DOHH2 (cell line): ENCODE results near the gene ASPSCR1.

Source experiments
- H3F3A ChIP-seq: fragments of 200-600 bp; sonication (generic), shearing (Covaris generic); 2 replicates; pipeline ENCODE4 v1.6.0; 2016; ENCODE audit warnings: antibody characterized with exemption, mild to moderate bottlenecking; ENCODE audit not compliant: control insufficient read depth, insufficient read depth
- H3K27ac ChIP-seq: fragments of 200-600 bp; sonication (generic); 2 replicates; pipeline ENCODE4 v1.5.1; 2014; ENCODE audit warnings: low read depth, mild to moderate bottlenecking, low read length, moderate library complexity
- H3K27me3 ChIP-seq: fragments of 200-600 bp; sonication (generic); 2 replicates; pipeline ENCODE4 v1.6.1; 2014; ENCODE audit warnings: mild to moderate bottlenecking, low read length, mixed read lengths; ENCODE audit not compliant: control insufficient read depth
- H3K36me3 ChIP-seq: fragments of 200-600 bp; sonication (generic); 2 replicates; pipeline ENCODE4 v1.6.1; 2014; ENCODE audit warnings: mild to moderate bottlenecking, low read length, moderate library complexity, mixed read lengths; ENCODE audit not compliant: control insufficient read depth
- H3K4me1 ChIP-seq: fragments of 200-600 bp; sonication (generic); 2 replicates; pipeline ENCODE4 v1.6.1; 2014; ENCODE audit warnings: mild to moderate bottlenecking, low read length, mixed read lengths; ENCODE audit not compliant: control insufficient read depth
- H3K4me2 ChIP-seq: fragments of 200-600 bp; sonication (generic); 2 replicates; pipeline ENCODE4 v1.6.0; 2014; ENCODE audit warnings: mild to moderate bottlenecking, low read length, moderate library complexity
- H3K4me3 ChIP-seq: fragments of 200-600 bp; sonication (generic); 2 replicates; pipeline ENCODE4 v1.5.1; 2014; ENCODE audit warnings: mild to moderate bottlenecking, low read length, mixed read lengths
- H3K79me2 ChIP-seq: fragments of 200-600 bp; sonication (generic); 2 replicates; pipeline ENCODE4 v1.6.1; 2014; ENCODE audit warnings: mild to moderate bottlenecking, low read length, mixed read lengths; ENCODE audit not compliant: control insufficient read depth
- H3K9me2 ChIP-seq: fragments of 200-600 bp; sonication (generic); replicated peaks from 2 replicates; pipeline ENCODE4 v1.6.1; 2014; ENCODE audit warnings: mild to moderate bottlenecking, low read length, mixed read lengths; ENCODE audit not compliant: control insufficient read depth
- H3K9me3 ChIP-seq: fragments of 200-600 bp; sonication (generic); 2 replicates; pipeline ENCODE4 v1.6.1; 2014; ENCODE audit warnings: antibody characterized with exemption, low read length, mixed read lengths; ENCODE audit not compliant: control insufficient read depth, insufficient read depth
- H4K20me1 ChIP-seq: fragments of 200-600 bp; sonication (generic); 2 replicates; pipeline ENCODE4 v1.6.0; 2014; ENCODE audit warnings: low read depth, mild to moderate bottlenecking, antibody characterized with exemption, low read length, moderate library complexity; ENCODE audit not compliant: control insufficient read depth, insufficient read depth
- CTCF ChIP-seq: fragments of 200-600 bp; sonication (generic); IDR thresholded peaks from one replicate; pipeline ENCODE4 v1.5.1; 2014; ENCODE audit warnings: antibody characterized with exemption, mild to moderate bottlenecking, low read depth, low read length; ENCODE audit not compliant: poor library complexity, severe bottlenecking
- EZH2phosphoT487 ChIP-seq: fragments of 200-600 bp; sonication (generic); IDR thresholded peaks from 2 replicates; pipeline ENCODE4 v1.6.1; 2017; ENCODE audit warnings: borderline replicate concordance, mild to moderate bottlenecking, antibody characterized with exemption, low read length, moderate library complexity, mixed read lengths

Gene ASPSCR1

GRCh38 chr17:81977211-81977808 lies at the start of gene ASPSCR1:
TSS of gene ASPSCR1 (plus strand) at chr17:81977629. CDS start at chr17:81977647, 18 bp downstream.
- Histone ChIP-seq H3K27me3 (no peaks in the 10 kb centered on the region), H3K4me2 (peak within 1 kb of the TSS; percentile 95), H3K27ac (peak within 1 kb of the TSS; percentile 53), H3K4me1 (peaks cover 16% of the 10 kb centered on the region), H3F3A (no peaks in the 10 kb centered on the region; the same call in 1 of the 2 replicates), H3K4me3 (peak within 1 kb of the TSS; percentile 93), H3K9me2 (no peaks in the 10 kb centered on the region), H3K36me3 (peaks cover 12% of the 10 kb centered on the region; the same call in 1 of the 2 replicates), H3K9me3 (no peaks in the 10 kb centered on the region; the same call in 1 of the 2 replicates), H3K79me2 (peaks cover 10% of the 10 kb centered on the region), H4K20me1 (no peaks in the 10 kb centered on the region)
- TF ChIP-seq CTCF (no peak), EZH2phosphoT487 (no peak)

GRCh38 chr17:81927653-81928543 lies 49.5 kb upstream of the ASPSCR1 start, which contains the start of gene MAFG:
TSS of gene MAFG (minus strand) at chr17:81927735. CDS start at chr17:81923185, 4,550 bp downstream.
- peaks cover 4% of the 10 kb centered on the region; the same call in 1 of the 2 replicates for H3K27me3 ChIP-seq
- peak within 1 kb of the TSS; percentile 98 for H3K4me3 ChIP-seq
- no peaks in the 10 kb centered on the region; the same call in 1 of the 2 replicates for H3K36me3 ChIP-seq
- peaks cover 14% of the 10 kb centered on the region for H4K20me1 ChIP-seq
- H3K4me1 ChIP-seq, result peaks cover 40% of the 10 kb centered on the region
- peak within 1 kb of the TSS; percentile 88 for H3K4me2 ChIP-seq
- H3K79me2 ChIP-seq, result peaks cover 42% of the 10 kb centered on the region
- H3K27ac ChIP-seq, result peak within 1 kb of the TSS; percentile 61
- 0 out of 2 replicates have a peak, but pooled peaks cover 2% of the 10 kb centered on the region for H3F3A ChIP-seq
- no peaks in the 10 kb centered on the region for H3K9me2 ChIP-seq
- TF ChIP-seq EZH2phosphoT487 (no peak), CTCF (peak; percentile 76)
- H3K9me3 ChIP-seq, result no peaks in the 10 kb centered on the region

- Histone ChIP-seq H3K9me3 (no peaks in the 10 kb centered on the region), H3K27me3 (peaks cover 4% of the 10 kb centered on the region; the same call in 1 of the 2 replicates), H4K20me1 (peaks cover 14% of the 10 kb centered on the region), H3F3A (0 out of 2 replicates have a peak, but pooled peaks cover 2% of the 10 kb centered on the region), H3K4me1 (peaks cover 37% of the 10 kb centered on the region), H3K79me2 (peaks cover 35% of the 10 kb centered on the region), H3K27ac (no peak overlapping the region), H3K9me2 (no peaks in the 10 kb centered on the region), H3K4me2 (peak overlapping the region; percentile 86), H3K4me3 (peak overlapping the region; percentile 75), H3K36me3 (peaks cover 8% of the 10 kb centered on the region)
- TF ChIP-seq EZH2phosphoT487 (no peak), CTCF (no peak)
Measured at GRCh38 chr17:81928544-81929252, 48.7 kb upstream of the ASPSCR1 start.
